ENCODE measurements around the gene CELSR1. TPM values are rescaled to one million over a fixed set of nuclear protein-coding genes. Genes with fewer than 3 reads are reported as not detected.

CELSR1 gene
- total RNA-seq, 2 experiments from 2014 or later: 1.0 to 1.1 TPM

DNA sequence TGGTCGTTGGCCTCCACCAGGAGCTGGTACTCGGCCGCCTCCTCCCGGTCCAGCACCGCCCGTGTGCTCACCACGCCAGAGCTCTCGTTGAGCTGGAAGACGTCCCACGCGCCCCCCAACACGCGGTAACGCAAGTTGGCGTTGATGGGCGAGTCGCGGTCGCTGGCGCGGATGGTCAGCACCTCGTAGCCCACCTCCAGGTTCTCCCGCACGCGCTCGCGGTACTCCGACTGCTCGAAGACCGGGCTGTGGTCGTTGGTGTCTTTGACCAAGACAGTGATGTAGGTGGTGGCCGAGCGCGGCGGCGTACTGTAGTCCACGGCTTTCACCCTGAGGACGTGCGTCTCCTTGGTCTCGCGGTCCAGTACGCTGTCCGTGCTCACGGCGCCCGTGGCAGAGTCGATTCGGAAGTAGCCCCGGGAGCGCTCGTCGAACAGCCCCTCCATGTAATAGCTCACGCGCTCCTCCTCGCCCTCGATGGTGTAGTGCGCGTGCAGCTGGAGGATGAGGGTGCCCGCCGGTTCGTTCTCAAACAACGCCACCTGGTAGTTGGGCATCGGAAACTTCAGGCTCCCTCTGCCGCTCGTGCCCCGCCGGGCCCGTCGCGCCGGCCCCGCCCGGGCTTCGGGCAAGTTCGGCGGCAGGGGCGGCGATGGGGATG, 1.4 kb downstream of the CELSR1 start:
- Histone ChIP-seq H3K4me3 (ENCODE audit: low read length) (no peak overlapping the region), H3K27me3 (ENCODE audit: control insufficient read depth in 1 of 2, insufficient read depth in 2 of 2, low read length in 2 of 2) (peaks cover 21 to 27% of the 10 kb centered on the region in 2 experiments), H3K27ac (ENCODE audit: low read depth in 1 of 2, low read length in 2 of 2) (no peak overlapping the region), H3K4me1 (ENCODE audit: insufficient read depth, low read length) (peaks cover 7% of the 10 kb centered on the region), H3K36me3 (ENCODE audit: insufficient read depth, low read length) (no peaks in the 10 kb centered on the region), H3K9me3 (ENCODE audit: control insufficient read depth in 1 of 2, insufficient read depth in 1 of 2, low read length in 2 of 2) (peaks cover 0 to 19% of the 10 kb centered on the region in 2 experiments)
- no peak for DNase-seq
- ATAC-seq (ENCODE audit: poor library complexity): no peak
- H3K9me3 Mint-ChIP-seq: no peaks in the 10 kb centered on the region
- H3K36me3 Mint-ChIP-seq (ENCODE audit: low read depth): no peaks in the 10 kb centered on the region
- ChIA-PET CTCF (no interaction called here), POLR2A (no interaction called here)
- H3K27me3 Mint-ChIP-seq: peaks cover 30% of the 10 kb centered on the region
- intact Hi-C loops (cut with DNase I, micrococcal nuclease): no loop called here
- no peak overlapping the region for H3K27ac Mint-ChIP-seq
- H3K4me1 Mint-ChIP-seq (ENCODE audit: low read depth): no peaks in the 10 kb centered on the region
- H3K4me3 Mint-ChIP-seq: no peak overlapping the region
- TF ChIP-seq, protein P1, sequence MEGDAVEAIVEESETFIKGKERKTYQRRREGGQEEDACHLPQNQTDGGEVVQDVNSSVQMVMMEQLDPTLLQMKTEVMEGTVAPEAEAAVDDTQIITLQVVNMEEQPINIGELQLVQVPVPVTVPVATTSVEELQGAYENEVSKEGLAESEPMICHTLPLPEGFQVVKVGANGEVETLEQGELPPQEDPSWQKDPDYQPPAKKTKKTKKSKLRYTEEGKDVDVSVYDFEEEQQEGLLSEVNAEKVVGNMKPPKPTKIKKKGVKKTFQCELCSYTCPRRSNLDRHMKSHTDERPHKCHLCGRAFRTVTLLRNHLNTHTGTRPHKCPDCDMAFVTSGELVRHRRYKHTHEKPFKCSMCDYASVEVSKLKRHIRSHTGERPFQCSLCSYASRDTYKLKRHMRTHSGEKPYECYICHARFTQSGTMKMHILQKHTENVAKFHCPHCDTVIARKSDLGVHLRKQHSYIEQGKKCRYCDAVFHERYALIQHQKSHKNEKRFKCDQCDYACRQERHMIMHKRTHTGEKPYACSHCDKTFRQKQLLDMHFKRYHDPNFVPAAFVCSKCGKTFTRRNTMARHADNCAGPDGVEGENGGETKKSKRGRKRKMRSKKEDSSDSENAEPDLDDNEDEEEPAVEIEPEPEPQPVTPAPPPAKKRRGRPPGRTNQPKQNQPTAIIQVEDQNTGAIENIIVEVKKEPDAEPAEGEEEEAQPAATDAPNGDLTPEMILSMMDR (IDR thresholded peaks at IDR 0.05): no peak

DNA sequence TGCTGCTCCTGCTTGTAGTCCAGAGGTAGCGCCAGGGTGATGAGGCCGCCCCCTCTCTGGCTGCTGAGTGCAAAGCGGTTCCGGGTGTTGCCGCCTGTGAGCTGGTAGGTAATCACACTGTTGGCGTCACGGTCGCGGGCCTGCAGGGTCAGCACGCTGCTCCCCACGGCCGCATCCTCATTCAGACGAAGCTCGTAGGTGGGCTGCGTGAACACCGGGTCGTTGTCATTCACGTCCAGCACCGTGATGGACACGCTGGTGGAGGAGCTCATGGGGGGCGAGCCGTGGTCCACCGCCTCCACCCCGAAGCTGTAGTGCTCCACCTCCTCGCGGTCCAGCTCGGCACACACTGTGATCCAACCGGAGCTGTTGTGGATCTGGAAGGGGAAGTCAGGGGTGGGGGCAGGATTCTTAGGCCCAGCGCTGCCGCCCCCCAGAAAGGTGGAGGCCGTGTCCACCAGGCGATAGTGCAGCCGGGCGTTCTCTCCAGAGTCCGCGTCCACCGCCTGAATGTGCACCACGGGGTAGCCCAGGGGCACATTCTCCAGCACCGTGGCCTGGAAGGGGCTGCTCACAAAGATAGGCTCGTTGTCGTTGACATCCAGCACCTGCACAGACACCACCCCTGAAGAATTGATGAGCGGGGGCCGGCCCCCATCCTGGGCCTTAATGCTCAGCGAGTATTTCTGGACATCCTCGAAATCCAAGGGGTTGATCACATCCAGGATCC, 2.4 kb downstream of the CELSR1 start:
- no peak overlapping the region for H3K4me3 ChIP-seq (ENCODE audit: low read length)
- no peak overlapping the region for H3K4me3 Mint-ChIP-seq
- intact Hi-C loops (cut with DNase I, micrococcal nuclease): no loop called here
- H3K36me3 ChIP-seq (ENCODE audit: insufficient read depth, low read length): no peaks in the 10 kb centered on the region
- DNase-seq (no peak), ATAC-seq (ENCODE audit: poor library complexity) (no peak)
- no peaks in the 10 kb centered on the region for H3K9me3 Mint-ChIP-seq
- ChIA-PET POLR2A (no interaction called here), CTCF (no interaction called here)
- peaks cover 7% of the 10 kb centered on the region for H3K4me1 ChIP-seq (ENCODE audit: insufficient read depth, low read length)
- no peaks in the 10 kb centered on the region for H3K4me1 Mint-ChIP-seq (ENCODE audit: low read depth)
- no peak overlapping the region for H3K27ac Mint-ChIP-seq
- H3K36me3 Mint-ChIP-seq (ENCODE audit: low read depth): no peaks in the 10 kb centered on the region
- TF ChIP-seq, protein P1 (IDR thresholded peaks at IDR 0.05): no peak
- H3K27me3 ChIP-seq (ENCODE audit: control insufficient read depth in 1 of 2, insufficient read depth in 2 of 2, low read length in 2 of 2): peaks cover 21 to 27% of the 10 kb centered on the region in 2 experiments
- peaks cover 0 to 19% of the 10 kb centered on the region in 2 experiments for H3K9me3 ChIP-seq (ENCODE audit: control insufficient read depth in 1 of 2, insufficient read depth in 1 of 2, low read length in 2 of 2)
- H3K27ac ChIP-seq (ENCODE audit: low read depth in 1 of 2, low read length in 2 of 2): no peak overlapping the region
- H3K27me3 Mint-ChIP-seq: peaks cover 24% of the 10 kb centered on the region

DNA sequence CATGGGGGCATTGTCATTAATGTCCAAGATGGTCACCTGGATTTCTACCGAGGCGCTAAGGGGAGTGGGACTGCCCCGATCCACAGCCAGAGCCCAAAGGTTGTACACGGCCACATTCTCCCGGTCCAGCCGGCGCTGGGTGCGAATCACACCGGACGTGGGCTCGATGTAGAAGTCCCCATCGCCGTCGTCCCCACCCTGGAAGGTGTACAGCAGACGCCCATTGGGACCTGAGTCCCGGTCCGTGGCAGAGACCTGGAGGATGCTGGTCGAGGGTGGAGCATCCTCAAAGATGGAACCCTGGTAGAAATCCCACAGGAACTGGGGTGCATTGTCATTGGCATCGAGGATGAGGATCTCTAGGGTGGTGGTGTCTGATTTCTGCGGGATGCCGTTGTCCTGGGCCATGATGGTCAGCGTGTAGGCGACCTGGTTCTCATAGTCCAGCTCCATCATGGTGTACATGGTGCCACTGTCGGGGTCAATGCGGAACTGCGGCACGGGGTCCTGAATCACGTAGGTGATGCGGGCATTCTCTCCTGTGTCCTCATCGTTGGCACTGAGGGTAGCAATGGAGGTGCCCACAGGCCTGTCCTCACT, 3.1 kb downstream of the CELSR1 start:
- ChIA-PET CTCF (no interaction called here), POLR2A (no interaction called here)
- TF ChIP-seq, protein P1 (IDR thresholded peaks at IDR 0.05): no peak
- Histone ChIP-seq H3K36me3 (ENCODE audit: insufficient read depth, low read length) (no peaks in the 10 kb centered on the region), H3K27ac (ENCODE audit: low read depth in 1 of 2, low read length in 2 of 2) (no peak overlapping the region), H3K4me3 (ENCODE audit: low read length) (no peak overlapping the region), H3K27me3 (ENCODE audit: control insufficient read depth in 1 of 2, insufficient read depth in 2 of 2, low read length in 2 of 2) (peaks cover 15 to 22% of the 10 kb centered on the region in 2 experiments), H3K9me3 (ENCODE audit: control insufficient read depth in 1 of 2, insufficient read depth in 1 of 2, low read length in 2 of 2) (peaks cover 0 to 19% of the 10 kb centered on the region in 2 experiments), H3K4me1 (ENCODE audit: insufficient read depth, low read length) (peaks cover 7% of the 10 kb centered on the region)
- Mint-ChIP-seq H3K36me3 (ENCODE audit: low read depth) (no peaks in the 10 kb centered on the region), H3K9me3 (no peaks in the 10 kb centered on the region), H3K27ac (no peak overlapping the region), H3K4me3 (no peak overlapping the region), H3K4me1 (ENCODE audit: low read depth) (no peaks in the 10 kb centered on the region), H3K27me3 (peaks cover 18% of the 10 kb centered on the region)
- intact Hi-C loops (cut with DNase I, micrococcal nuclease): no loop called here
- no peak for ATAC-seq (ENCODE audit: poor library complexity)
- no peak for DNase-seq

Measured in CD4-positive, alpha-beta T cell (primary cell).